Neural cell (in vitro differentiated cells): ENCODE measurements around the gene ATG2A.

Source experiments
- CTCF ChIP-seq: fragments of 450-650 bp; IDR thresholded peaks from 2 replicates; pipeline ENCODE4 v1.5.1; 2014; ENCODE audit warnings: antibody characterized with exemption, mild to moderate bottlenecking, moderate library complexity; ENCODE audit not compliant: poor library complexity, severe bottlenecking
- EP300 ChIP-seq: fragments of 450-650 bp; conservative IDR thresholded peaks from 2 replicates; pipeline ENCODE4 v1.6.1; 2014; ENCODE audit warnings: antibody characterized with exemption, mild to moderate bottlenecking, moderate library complexity; ENCODE audit not compliant: poor library complexity, severe bottlenecking
- POLR2AphosphoS5 ChIP-seq: IDR thresholded peaks from 2 replicates; pipeline ENCODE4 v1.6.1; 2012
- REST ChIP-seq: IDR thresholded peaks from 2 replicates; pipeline ENCODE4 v1.6.1; 2012; ENCODE audit warnings: borderline replicate concordance
- TAF1 ChIP-seq: IDR thresholded peaks from 2 replicates; pipeline ENCODE4 v1.6.1; 2012; ENCODE audit warnings: low read depth

- TF ChIP-seq TAF1, result no peak
- no peak for TF ChIP-seq EP300
- TF ChIP-seq CTCF, result no peak
- TF ChIP-seq POLR2AphosphoS5, result no peak
- TF ChIP-seq REST, result no peak
Observed at GRCh38 chr11:64910451-64911093, 6.4 kb downstream of the ATG2A start.
